Measurements from ENCODE around the gene ZNF814.
"Not testable (repeated sequence)": the region's sequence is repeated elsewhere in the genome, so short reads cannot be mapped to it uniquely, and the experiment has no call there.

ZNF814 gene

GRCh38 chr19:57888560-57889231 lies at the start of gene ZNF814:
Gene ZNF814 (minus strand): TSS chr19:57889037. CDS start chr19:57888802, 235 bp downstream.
- DNase-seq (ENCODE audit: low read depth), result peak; percentile 86

- no peak for DNase-seq (ENCODE audit: low read depth)
Measured at GRCh38 chr19:57935731-57936130, 46.9 kb upstream of the ZNF814 start.

- DNase-seq (ENCODE audit: low read depth), result peak; percentile 80
Measured at GRCh38 chr19:57934820-57935665, 46.2 kb upstream of the ZNF814 start, which contains the start of gene ZNF418. Gene ZNF418 (minus strand): TSS chr19:57935402. CDS start chr19:57933822, 1,580 bp downstream.

- no peak for DNase-seq (ENCODE audit: low read depth)
Measured at GRCh38 chr19:57927587-57927986, 38.8 kb upstream of the ZNF814 start.

GRCh38 chr19:57916168-57916995 lies 27.5 kb upstream of the ZNF814 start, which contains the start of gene ZNF417:
Gene ZNF417 (minus strand): TSS chr19:57916592. CDS start chr19:57916411, 181 bp downstream.
- DNase-seq (ENCODE audit: low read depth), result peak; percentile 98

GRCh38 chr19:57914531-57914930 lies 25.7 kb upstream of the ZNF814 start:
- DNase-seq (ENCODE audit: low read depth), result no peak

- DNase-seq (ENCODE audit: low read depth), result no peak
Measured at GRCh38 chr19:57907394-57907793, 18.6 kb upstream of the ZNF814 start.

- DNase-seq (ENCODE audit: low read depth), result no peak
Measured at GRCh38 chr19:57905258-57905657, 16.4 kb upstream of the ZNF814 start.

GRCh38 chr19:57903618-57904184 lies 14.9 kb upstream of the ZNF814 start:
- no peak for DNase-seq (ENCODE audit: low read depth)

GRCh38 chr19:57900311-57900710 lies 11.5 kb upstream of the ZNF814 start:
- no peak for DNase-seq (ENCODE audit: low read depth)

- not testable (repeated sequence) for DNase-seq (ENCODE audit: low read depth)
Measured at GRCh38 chr19:57890706-57891105, 1.9 kb upstream of the ZNF814 start.

GRCh38 chr19:57888107-57888559 lies 704 bp downstream of the ZNF814 start:
- DNase-seq (ENCODE audit: low read depth), result no peak

- no peak for DNase-seq (ENCODE audit: low read depth)
Measured at GRCh38 chr19:57887195-57887941, 1.5 kb downstream of the ZNF814 start.

- DNase-seq (ENCODE audit: low read depth), result no peak
Measured at GRCh38 chr19:57886046-57886445, 2.8 kb downstream of the ZNF814 start.

- DNase-seq (ENCODE audit: low read depth), result not testable (repeated sequence)
Measured at GRCh38 chr19:57873883-57874799, 14.7 kb downstream of the ZNF814 start.

GRCh38 chr19:57872450-57872849 lies 16.4 kb downstream of the ZNF814 start:
- no peak for DNase-seq (ENCODE audit: low read depth)

- no peak for DNase-seq (ENCODE audit: low read depth)
Measured at GRCh38 chr19:57870225-57870624, 18.6 kb downstream of the ZNF814 start.

- DNase-seq (ENCODE audit: low read depth), result not testable (repeated sequence)
Measured at GRCh38 chr19:57869655-57870054, 19.2 kb downstream of the ZNF814 start.

- no peak for DNase-seq (ENCODE audit: low read depth)
Measured at GRCh38 chr19:57867868-57868492, 20.9 kb downstream of the ZNF814 start.

Data from ELR (cell line).